PFSK-1 (cell line): ENCODE measurements around the gene PAX8.

Source experiments
- FOXP2 ChIP-seq: optimal IDR thresholded peaks from 2 replicates; pipeline ENCODE3; 2011; ENCODE audit warnings: borderline replicate concordance, control low read depth, inconsistent platforms; ENCODE audit not compliant: insufficient read depth; ENCODE audit errors: extremely low read length, extremely low read depth
- POLR2AphosphoS5 ChIP-seq: IDR thresholded peaks from 2 replicates; pipeline ENCODE4 v1.6.1; 2012; ENCODE audit warnings: low read depth, mild to moderate bottlenecking, control low read depth, low read length, moderate library complexity
- SIN3A ChIP-seq: IDR thresholded peaks from 2 replicates; pipeline ENCODE4 v1.6.1; 2012; ENCODE audit warnings: mild to moderate bottlenecking, low read length, moderate library complexity, borderline replicate concordance; ENCODE audit not compliant: insufficient read depth
- TAF1 ChIP-seq: IDR thresholded peaks from 2 replicates; pipeline ENCODE4 v1.6.1; 2012; ENCODE audit warnings: low read length, control low read depth, borderline replicate concordance; ENCODE audit not compliant: insufficient read depth
- TF ChIP-seq, protein P1 (sequence below), 2 experiments: IDR thresholded peaks; 2 replicates each; pipeline versions ENCODE4 v1.6.1 to v1.8.0; 2011 to 2012; ENCODE audit warnings: low read depth in 2 of 2, low read length in 2 of 2, control low read depth in 1 of 2, inconsistent platforms in 1 of 2, mild to moderate bottlenecking in 1 of 2, moderate library complexity in 1 of 2; ENCODE audit not compliant: insufficient read depth in 1 of 2

DNA sequence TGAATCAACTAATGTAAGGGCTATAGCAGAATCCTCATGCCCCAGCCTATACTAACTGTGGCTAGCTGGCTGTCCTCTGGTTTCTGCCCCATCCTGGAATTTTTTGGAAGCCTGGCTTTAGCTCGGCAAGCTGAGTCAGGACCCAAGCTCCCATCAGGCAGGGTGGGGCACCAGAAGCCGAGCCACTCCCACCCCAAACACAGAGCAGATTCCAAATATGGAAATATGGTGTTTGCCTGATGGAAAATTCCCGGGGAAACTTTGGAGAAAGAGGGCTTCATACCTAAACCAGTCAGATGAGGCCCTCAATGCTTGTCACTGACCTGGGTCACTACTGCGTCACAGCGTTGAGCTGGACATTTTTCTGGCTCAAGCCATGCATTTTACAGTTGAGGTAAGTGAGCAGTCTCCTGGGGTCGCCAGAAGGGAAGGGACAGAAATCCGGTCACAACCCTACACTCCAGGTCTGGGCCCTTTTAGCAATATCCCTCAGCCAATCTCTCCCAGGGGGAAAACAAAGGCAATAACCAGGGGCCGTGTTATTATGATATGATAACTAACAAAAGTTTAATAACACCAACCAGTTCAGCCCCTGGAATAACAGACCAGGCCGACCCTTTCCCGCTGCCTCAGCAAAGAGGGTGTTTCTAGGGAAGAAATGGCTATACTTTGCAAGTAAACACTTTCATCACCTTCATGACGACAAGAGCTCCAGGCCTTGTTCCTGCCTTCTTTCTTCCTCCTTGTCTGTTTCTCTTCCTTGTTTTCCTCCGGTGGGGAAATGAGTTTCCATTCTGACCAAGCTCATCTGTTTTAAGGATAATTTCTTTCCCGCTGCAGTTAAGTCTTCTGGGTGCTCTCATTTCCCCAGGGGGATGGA is 67.3 kb downstream of the PAX8 start:
- TF ChIP-seq POLR2AphosphoS5 (no peak), SIN3A (no peak), TAF1 (no peak), FOXP2 (no peak)
- TF ChIP-seq, protein P1, sequence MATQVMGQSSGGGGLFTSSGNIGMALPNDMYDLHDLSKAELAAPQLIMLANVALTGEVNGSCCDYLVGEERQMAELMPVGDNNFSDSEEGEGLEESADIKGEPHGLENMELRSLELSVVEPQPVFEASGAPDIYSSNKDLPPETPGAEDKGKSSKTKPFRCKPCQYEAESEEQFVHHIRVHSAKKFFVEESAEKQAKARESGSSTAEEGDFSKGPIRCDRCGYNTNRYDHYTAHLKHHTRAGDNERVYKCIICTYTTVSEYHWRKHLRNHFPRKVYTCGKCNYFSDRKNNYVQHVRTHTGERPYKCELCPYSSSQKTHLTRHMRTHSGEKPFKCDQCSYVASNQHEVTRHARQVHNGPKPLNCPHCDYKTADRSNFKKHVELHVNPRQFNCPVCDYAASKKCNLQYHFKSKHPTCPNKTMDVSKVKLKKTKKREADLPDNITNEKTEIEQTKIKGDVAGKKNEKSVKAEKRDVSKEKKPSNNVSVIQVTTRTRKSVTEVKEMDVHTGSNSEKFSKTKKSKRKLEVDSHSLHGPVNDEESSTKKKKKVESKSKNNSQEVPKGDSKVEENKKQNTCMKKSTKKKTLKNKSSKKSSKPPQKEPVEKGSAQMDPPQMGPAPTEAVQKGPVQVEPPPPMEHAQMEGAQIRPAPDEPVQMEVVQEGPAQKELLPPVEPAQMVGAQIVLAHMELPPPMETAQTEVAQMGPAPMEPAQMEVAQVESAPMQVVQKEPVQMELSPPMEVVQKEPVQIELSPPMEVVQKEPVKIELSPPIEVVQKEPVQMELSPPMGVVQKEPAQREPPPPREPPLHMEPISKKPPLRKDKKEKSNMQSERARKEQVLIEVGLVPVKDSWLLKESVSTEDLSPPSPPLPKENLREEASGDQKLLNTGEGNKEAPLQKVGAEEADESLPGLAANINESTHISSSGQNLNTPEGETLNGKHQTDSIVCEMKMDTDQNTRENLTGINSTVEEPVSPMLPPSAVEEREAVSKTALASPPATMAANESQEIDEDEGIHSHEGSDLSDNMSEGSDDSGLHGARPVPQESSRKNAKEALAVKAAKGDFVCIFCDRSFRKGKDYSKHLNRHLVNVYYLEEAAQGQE (IDR thresholded peaks at IDR 0.05; ENCODE audit: insufficient read depth in 1 of 2, low read depth in 2 of 2, low read length in 2 of 2) = no peak
